SK-N-SH (cell line): ENCODE data around the gene ABCA4.

Experiments used
- GABPA ChIP-seq: IDR thresholded peaks from 2 replicates; pipeline ENCODE4 v1.4.0; 2012; ENCODE audit warnings: low read depth, mild to moderate bottlenecking
- POLR2AphosphoS5 ChIP-seq: IDR thresholded peaks from 2 replicates; pipeline ENCODE4 v1.6.1; 2012; ENCODE audit warnings: low read depth, low read length
- RAD21 ChIP-seq: IDR thresholded peaks from 2 replicates; pipeline ENCODE4 v1.6.1; 2012; ENCODE audit warnings: mild to moderate bottlenecking, low read length

DNA sequence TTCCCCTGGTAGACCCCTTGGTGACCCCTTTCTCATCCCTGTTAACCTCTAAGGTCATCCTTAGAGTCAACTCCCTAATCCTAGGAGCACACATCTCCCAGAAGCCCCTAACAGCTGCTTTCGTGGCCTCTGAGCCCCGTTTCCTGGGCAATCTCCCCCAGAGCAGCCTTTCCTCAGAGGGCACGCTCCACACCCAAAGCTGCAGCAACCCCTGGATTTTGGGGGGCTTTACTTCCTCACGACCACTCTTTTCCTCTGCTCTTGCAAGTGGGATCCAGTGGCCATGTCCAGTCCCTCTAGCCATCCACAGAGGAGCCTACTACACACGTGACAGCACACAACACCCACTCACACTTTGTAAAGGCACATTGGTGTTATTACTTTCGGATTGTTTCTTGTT is 13.8 kb downstream of the ABCA4 start:
- no peak for TF ChIP-seq POLR2AphosphoS5
- TF ChIP-seq RAD21, result no peak
- TF ChIP-seq GABPA, result no peak
